Lung (tissue), 12 donors: ENCODE data around the gene GFRA1. TPM values are rescaled to one million over a fixed set of nuclear protein-coding genes. Genes with fewer than 3 reads are reported as not detected.

ENCODE experiments used
- ATAC-seq: fragments of 200-7000 bp; cut with Tn5 transposase; one replicate; pipeline ENCODE4 v1.9.1; 2020; ENCODE audit warnings: moderate number of reproducible peaks; ENCODE audit not compliant: insufficient read depth, low FRiP score
- DNase-seq, 3 donors: peaks; one replicate each; pipeline ENCODE4 v3.0.0-alpha.2; 2013 to 2017
- H3K27ac ChIP-seq, 2 donors: one replicate each; pipeline ENCODE4 v1.5.1; 2013; ENCODE audit warnings: mild to moderate bottlenecking in 2 of 2, moderate library complexity in 2 of 2, control low read depth in 1 of 2, inconsistent platforms in 1 of 2, low read depth in 1 of 2, low read length in 1 of 2
- H3K27me3 ChIP-seq, 3 donors: one replicate each; pipeline ENCODE4 v1.5.1; 2013; ENCODE audit warnings: low read length in 2 of 3; ENCODE audit not compliant: control insufficient read depth in 3 of 3, insufficient read depth in 3 of 3
- H3K36me3 ChIP-seq, 4 donors: one replicate each; pipeline ENCODE4 v1.5.1; 2013; ENCODE audit warnings: low read length in 4 of 4, mild to moderate bottlenecking in 1 of 4, moderate library complexity in 1 of 4; ENCODE audit not compliant: control insufficient read depth in 4 of 4, insufficient read depth in 4 of 4
- H3K4me1 ChIP-seq, 5 donors: one replicate each; pipeline ENCODE4 v1.5.1; 2013; ENCODE audit warnings: low read length in 5 of 5, mild to moderate bottlenecking in 2 of 5, moderate library complexity in 1 of 5; ENCODE audit not compliant: control insufficient read depth in 5 of 5, insufficient read depth in 5 of 5
- H3K4me3 ChIP-seq: one replicate; pipeline ENCODE4 v1.5.1; 2013; ENCODE audit warnings: mild to moderate bottlenecking, control low read depth, moderate library complexity
- H3K9ac ChIP-seq, 2 donors: one replicate each; pipeline ENCODE4 v1.5.1; 2013; ENCODE audit warnings: low read length in 2 of 2, control low read depth in 1 of 2; ENCODE audit not compliant: insufficient read depth in 1 of 2
- H3K9me3 ChIP-seq, 4 donors: one replicate each; pipeline ENCODE4 v1.5.1; 2013; ENCODE audit warnings: low read length in 3 of 4, mild to moderate bottlenecking in 1 of 4, moderate library complexity in 1 of 4; ENCODE audit not compliant: control insufficient read depth in 4 of 4, insufficient read depth in 3 of 4
- WGBS, 2 donors: extraction: QIAGEN DNeasy Blood & Tissue Kit; methylation state at CpG; one replicate each; pipeline ENCODE4 v1.1.7; 2013; 5-methylcytosine and 5-hydroxymethylcytosine counted together
- polyA plus RNA-seq, 2 donors: library from polyadenylated mRNA; stranded (reverse); fragments of 200-250 nt; gene quantifications; one replicate each; pipeline ENCODE4 v1.2.1, GENCODE V29; 2013
- total RNA-seq, 2 donors: library from RNA; depleted of rRNA in 1 of 2; stranded (reverse); fragments of >200 nt in 1 of 2; gene quantifications; one replicate each; pipeline ENCODE4 v1.2.1, GENCODE V29; 2014 to 2021
- TF ChIP-seq, protein P1 (sequence below): IDR thresholded peaks from 2 replicates; pipeline ENCODE4 v1.5.1; 2012; ENCODE audit warnings: mild to moderate bottlenecking; ENCODE audit errors: control extremely low read depth, extremely low read depth
- donor health status: control.
- donor health status: control.
- donor health status: Bipolar disorder and iron deficiency.
- donor health status: healthy.
- donor health status: DM: yes; HTN: yes; CAD: no.

The GFRA1 gene
- total and polyA plus RNA-seq, 4 donors, result 0.51 to 30.4 (median 1.4) TPM

DNA sequence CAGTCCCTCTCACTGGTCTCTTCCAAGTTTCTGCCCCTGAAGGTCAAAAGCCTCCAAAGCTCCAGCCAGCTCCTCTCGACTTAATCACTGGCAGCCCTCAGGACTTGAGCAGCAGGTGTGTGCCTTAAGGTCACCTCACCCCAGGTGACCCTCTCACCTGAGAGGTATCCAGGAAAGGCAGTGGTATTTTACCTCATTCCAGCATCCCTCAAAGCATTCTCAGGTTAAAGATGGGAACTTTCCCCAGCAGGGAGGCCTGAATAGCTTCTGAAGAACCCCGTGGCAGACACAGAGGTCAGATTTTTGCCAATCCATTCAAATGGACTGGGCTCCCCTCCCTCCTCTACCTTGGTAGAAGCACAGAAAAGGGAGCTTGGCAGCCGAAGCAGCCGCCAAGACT, 148.2 kb downstream of the GFRA1 start:
- WGBS, 2 donors, result 37 to 52% methylated on average over 4 of the region's 4 CpGs
- no peak for ATAC-seq
- H3K4me3 ChIP-seq, result no peak overlapping the region

DNA sequence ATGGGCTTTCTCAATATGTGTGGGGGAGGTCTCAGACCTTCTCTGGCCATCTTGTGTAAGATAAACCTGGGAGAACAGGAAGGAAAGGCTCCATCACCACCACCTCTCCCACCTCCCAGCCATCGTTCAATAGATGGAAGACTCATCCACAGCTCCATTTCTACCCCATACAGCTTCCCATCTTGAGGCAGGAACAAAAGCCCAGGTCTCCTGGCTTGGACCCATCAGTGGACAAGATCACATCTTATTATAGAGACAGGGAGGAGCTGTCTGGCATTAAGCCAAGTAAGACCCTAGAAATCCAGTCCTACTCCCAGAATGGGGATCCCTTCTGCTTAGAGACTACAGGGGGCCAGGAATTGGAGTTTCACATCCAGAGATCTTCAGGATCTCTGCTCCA, 150.3 kb downstream of the GFRA1 start:
- Histone ChIP-seq H3K4me3 (no peak overlapping the region), H3K36me3 (no peaks in the 10 kb centered on the region), H3K9me3 (no peaks in the 10 kb centered on the region), H3K27me3 (no peaks in the 10 kb centered on the region), H3K4me1 (no peaks in the 10 kb centered on the region), H3K27ac (no peak overlapping the region), H3K9ac (no peak overlapping the region)
- TF ChIP-seq, protein P1, sequence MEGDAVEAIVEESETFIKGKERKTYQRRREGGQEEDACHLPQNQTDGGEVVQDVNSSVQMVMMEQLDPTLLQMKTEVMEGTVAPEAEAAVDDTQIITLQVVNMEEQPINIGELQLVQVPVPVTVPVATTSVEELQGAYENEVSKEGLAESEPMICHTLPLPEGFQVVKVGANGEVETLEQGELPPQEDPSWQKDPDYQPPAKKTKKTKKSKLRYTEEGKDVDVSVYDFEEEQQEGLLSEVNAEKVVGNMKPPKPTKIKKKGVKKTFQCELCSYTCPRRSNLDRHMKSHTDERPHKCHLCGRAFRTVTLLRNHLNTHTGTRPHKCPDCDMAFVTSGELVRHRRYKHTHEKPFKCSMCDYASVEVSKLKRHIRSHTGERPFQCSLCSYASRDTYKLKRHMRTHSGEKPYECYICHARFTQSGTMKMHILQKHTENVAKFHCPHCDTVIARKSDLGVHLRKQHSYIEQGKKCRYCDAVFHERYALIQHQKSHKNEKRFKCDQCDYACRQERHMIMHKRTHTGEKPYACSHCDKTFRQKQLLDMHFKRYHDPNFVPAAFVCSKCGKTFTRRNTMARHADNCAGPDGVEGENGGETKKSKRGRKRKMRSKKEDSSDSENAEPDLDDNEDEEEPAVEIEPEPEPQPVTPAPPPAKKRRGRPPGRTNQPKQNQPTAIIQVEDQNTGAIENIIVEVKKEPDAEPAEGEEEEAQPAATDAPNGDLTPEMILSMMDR, result no peak
- 64 to 75% methylated on average over 1 of the region's 1 CpG for WGBS, 2 donors
- ATAC-seq (no peak), DNase-seq (no peak)

More for the DNA sequence above, 148.2 kb downstream of the GFRA1 start:
- Histone ChIP-seq H3K36me3 (no peaks in the 10 kb centered on the region), H3K27ac (no peak overlapping the region), H3K9me3 (peaks cover 0 to 4% (median 0%) of the 10 kb centered on the region in 4 donors), H3K27me3 (no peaks in the 10 kb centered on the region), H3K4me1 (no peaks in the 10 kb centered on the region), H3K9ac (no peak overlapping the region)
- no peak for DNase-seq
- TF ChIP-seq, protein P1, result no peak

DNA sequence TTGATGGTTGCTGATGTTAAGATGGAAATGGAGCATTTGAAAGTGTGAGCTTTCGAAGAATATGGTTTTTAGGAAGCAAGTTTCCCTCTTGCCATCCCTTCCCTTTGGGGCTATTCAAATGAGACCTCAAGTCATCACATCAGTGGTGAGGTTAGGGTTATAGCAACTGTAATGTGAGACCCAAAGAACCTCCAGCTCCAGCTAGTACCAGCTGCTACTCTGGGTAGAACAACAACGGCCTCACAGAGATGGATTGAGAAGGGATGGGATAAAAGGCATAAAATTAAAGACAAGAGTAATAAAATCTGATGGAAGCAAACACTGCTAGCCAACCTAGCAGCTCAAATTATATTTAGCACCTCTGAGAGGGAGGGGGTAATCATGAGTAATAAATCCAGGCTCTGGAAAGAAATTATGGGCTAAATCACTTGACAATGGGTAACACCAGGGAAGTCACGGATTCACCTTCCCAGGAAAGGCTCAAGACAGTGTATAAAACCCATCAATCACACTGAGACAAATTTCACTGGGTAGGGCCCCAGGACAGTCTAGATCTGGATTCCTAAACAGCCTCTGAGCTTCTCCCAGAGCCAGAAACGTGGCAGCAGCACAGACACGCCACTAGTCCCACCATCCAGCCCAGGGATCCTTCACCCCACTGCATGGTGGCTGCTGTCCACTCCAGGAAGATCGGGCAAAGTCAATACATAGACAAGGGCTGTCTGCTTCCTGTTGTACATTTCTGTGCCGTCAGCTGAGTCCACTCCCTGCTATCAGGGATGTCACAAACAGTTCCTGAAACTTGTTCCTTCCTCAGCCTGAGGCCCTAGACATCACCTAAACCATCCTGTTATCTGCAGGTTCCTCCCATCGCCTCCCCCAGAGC, 151.1 kb downstream of the GFRA1 start:
- TF ChIP-seq, protein P1, result no peak
- DNase-seq (no peak), ATAC-seq (no peak)
- WGBS, 2 donors, result 64 to 69% methylated on average over 8 of the region's 8 CpGs
- Histone ChIP-seq H3K27me3 (no peaks in the 10 kb centered on the region), H3K9ac (no peak overlapping the region), H3K9me3 (no peaks in the 10 kb centered on the region), H3K36me3 (no peaks in the 10 kb centered on the region), H3K4me1 (no peaks in the 10 kb centered on the region), H3K27ac (no peak overlapping the region), H3K4me3 (no peak overlapping the region)
